HG03135 (cell line): ENCODE results near the gene TRPC4.

Experiments used
- ATAC-seq: cut with Tn5 transposase; IDR thresholded peaks from one replicate; pipeline ENCODE4 v1.9.1; 2021; ENCODE audit warnings: mild to moderate bottlenecking, moderate library complexity; ENCODE audit not compliant: unreplicated experiment

The TRPC4 gene

GRCh38 chr13:37663724-37664123 is 205.8 kb downstream of the TRPC4 start:
- no peak for ATAC-seq

- ATAC-seq = no peak
These were observed 206.9 kb downstream of the TRPC4 start for GRCh38 chr13:37662624-37663023.

- ATAC-seq = no peak
These were observed 211.6 kb downstream of the TRPC4 start for GRCh38 chr13:37657956-37658355.

- ATAC-seq = no peak
These were observed 212.4 kb downstream of the TRPC4 start for GRCh38 chr13:37657134-37657533.

- ATAC-seq = no peak
These were observed 213.2 kb downstream of the TRPC4 start for GRCh38 chr13:37656247-37656940.

GRCh38 chr13:37652596-37652995 is 217.0 kb downstream of the TRPC4 start:
- ATAC-seq = no peak

GRCh38 chr13:37651891-37652290 is 217.7 kb downstream of the TRPC4 start:
- ATAC-seq = no peak

- ATAC-seq = no peak
These were observed 221.0 kb downstream of the TRPC4 start for GRCh38 chr13:37648609-37649008.

- ATAC-seq = no peak
These were observed 222.4 kb downstream of the TRPC4 start for GRCh38 chr13:37647031-37647650.

- no peak for ATAC-seq
These were observed 223.0 kb downstream of the TRPC4 start for GRCh38 chr13:37646531-37646930.

- no peak for ATAC-seq
These were observed 224.3 kb downstream of the TRPC4 start for GRCh38 chr13:37645181-37645740.

- no peak for ATAC-seq
These were observed 228.2 kb downstream of the TRPC4 start for GRCh38 chr13:37641391-37641790.

GRCh38 chr13:37640499-37640898 is 229.1 kb downstream of the TRPC4 start:
- no peak for ATAC-seq

- no peak for ATAC-seq
These were observed 232.9 kb downstream of the TRPC4 start for GRCh38 chr13:37636701-37637100.

- no peak for ATAC-seq
These were observed 237.3 kb downstream of the TRPC4 start for GRCh38 chr13:37632294-37632693.

- no peak for ATAC-seq
These were observed 242.1 kb downstream of the TRPC4 start for GRCh38 chr13:37627428-37627827.

GRCh38 chr13:37621811-37622361 is 247.7 kb downstream of the TRPC4 start:
- ATAC-seq = no peak

- no peak for ATAC-seq
These were observed 251.0 kb downstream of the TRPC4 start for GRCh38 chr13:37618554-37618953.

GRCh38 chr13:37617173-37617572 is 252.4 kb downstream of the TRPC4 start:
- ATAC-seq = no peak

GRCh38 chr13:37616131-37616530 is 253.4 kb downstream of the TRPC4 start:
- no peak for ATAC-seq

- ATAC-seq = no peak
These were observed 254.3 kb downstream of the TRPC4 start for GRCh38 chr13:37615276-37615675.

GRCh38 chr13:37613638-37614037 is 255.9 kb downstream of the TRPC4 start:
- ATAC-seq = no peak
